ENCODE results near the gene C19orf33. TPM values are rescaled to one million over a fixed set of nuclear protein-coding genes. Genes with fewer than 3 reads are reported as not detected.

The C19orf33 gene
- total and polyA plus RNA-seq, 9 of the 15 experiments (the other 6 are each of a cell fraction or from before 2014, with no cell fraction given): 3.2 TPM; not detected in 8

- no peak overlapping the region for H2AFZ ChIP-seq (ENCODE audit: low read depth, low read length)
- no peaks in the 10 kb centered on the region for H3K9me3 ChIP-seq (replicated peaks; ENCODE audit: control insufficient read depth, insufficient read depth, low read depth, low read length)
- in situ Hi-C loops (cut with MboI) (no loop called here), intact Hi-C loops (cut with micrococcal nuclease) (no loop called here)
- DNase-seq (ENCODE audit: extremely low read depth in 1 of 4, low spot score in 3 of 4): no peak
- CTCF ChIA-PET (ENCODE audit: low intra/inter-chr PET ratio): no interaction called here
- peaks cover 5% of the 10 kb centered on the region for H3K9me1 ChIP-seq (ENCODE audit: control insufficient read depth, insufficient read depth, low read length)
- FAIRE-seq: no peak
- H3K36me3 ChIP-seq (ENCODE audit: control insufficient read depth, insufficient read depth, low read length): peaks cover 83% of the 10 kb centered on the region
- peaks cover 5% of the 10 kb centered on the region; the same call in 1 of the 2 replicates for H4K20me1 ChIP-seq (replicated peaks; ENCODE audit: control insufficient read depth, insufficient read depth, low read length)
- POLR2A ChIA-PET: no interaction called here
- no peak for ATAC-seq
- H3K27ac ChIP-seq (ENCODE audit: extremely low read depth, low read depth, low read length): no peak overlapping the region
- H3K9ac ChIP-seq (ENCODE audit: insufficient read depth in 1 of 2, low read depth in 2 of 2, low read length in 2 of 2): peak overlapping the region in 1 of 2 experiments; percentile 61; a peak in 2 of 4 replicates
- 88% methylated on average over 22 of the region's 24 CpGs for WGBS (ENCODE audit: insufficient coverage, low coverage, missing lambda C conversion rate)
- H3K27me3 ChIP-seq (ENCODE audit: control insufficient read depth in 2 of 2, insufficient read depth in 2 of 2, low read length in 2 of 2): no peaks in the 10 kb centered on the region
- no peak overlapping the region for H3K4me2 ChIP-seq (ENCODE audit: insufficient read depth, low read length)
- H3K4me1 ChIP-seq (replicated peaks in 1 of 2; ENCODE audit: control insufficient read depth in 2 of 2, insufficient read depth in 2 of 2, low read length in 2 of 2): peaks cover 27 to 59% of the 10 kb centered on the region in 2 experiments
- TF ChIP-seq ZNF780A (CRISPR knock-in tag; IDR thresholded peaks at IDR 0.05): no peak
- TF ChIP-seq POLR2G (IDR thresholded peaks at IDR 0.05; ENCODE audit: low read depth, low read length): peak; percentile 29; the same call in 1 of the 2 replicates
- BruUV-seq (replicated peaks): TSS peak; percentile 3
- peaks cover 53% of the 10 kb centered on the region for H3K79me2 ChIP-seq (ENCODE audit: control insufficient read depth, insufficient read depth, low read length)
- H3K4me3 ChIP-seq: no peak overlapping the region
These were observed 5.0 kb downstream of the C19orf33 start for GRCh38 chr19:38308926-38309614.

GRCh38 chr19:38309615-38310278, 5.7 kb downstream of the C19orf33 start:
- DNase-seq (ENCODE audit: extremely low read depth in 1 of 4, low spot score in 3 of 4) (no peak), ATAC-seq (no peak), FAIRE-seq (no peak)
- Histone ChIP-seq H3K4me3 (no peak overlapping the region), H3K36me3 (ENCODE audit: control insufficient read depth, insufficient read depth, low read length) (peaks cover 76% of the 10 kb centered on the region), H3K9ac (ENCODE audit: insufficient read depth in 1 of 2, low read depth in 2 of 2, low read length in 2 of 2) (peak overlapping the region in 1 of 2 experiments; percentile 61; a peak in 2 of 4 replicates), H4K20me1 (replicated peaks; ENCODE audit: control insufficient read depth, insufficient read depth, low read length) (peaks cover 5% of the 10 kb centered on the region; the same call in 1 of the 2 replicates), H3K27me3 (ENCODE audit: control insufficient read depth in 2 of 2, insufficient read depth in 2 of 2, low read length in 2 of 2) (no peaks in the 10 kb centered on the region), H2AFZ (ENCODE audit: low read depth, low read length) (no peak overlapping the region), H3K4me1 (replicated peaks in 1 of 2; ENCODE audit: control insufficient read depth in 2 of 2, insufficient read depth in 2 of 2, low read length in 2 of 2) (peaks cover 24 to 58% of the 10 kb centered on the region in 2 experiments), H3K27ac (ENCODE audit: extremely low read depth, low read depth, low read length) (no peak overlapping the region), H3K9me3 (replicated peaks; ENCODE audit: control insufficient read depth, insufficient read depth, low read depth, low read length) (no peaks in the 10 kb centered on the region), H3K79me2 (ENCODE audit: control insufficient read depth, insufficient read depth, low read length) (peaks cover 60% of the 10 kb centered on the region), H3K9me1 (ENCODE audit: control insufficient read depth, insufficient read depth, low read length) (peaks cover 5% of the 10 kb centered on the region), H3K4me2 (ENCODE audit: insufficient read depth, low read length) (no peak overlapping the region)
- WGBS (ENCODE audit: insufficient coverage, low coverage, missing lambda C conversion rate): 97% methylated on average over 3 of the region's 3 CpGs
- intact Hi-C loops (cut with micrococcal nuclease) (no loop called here), in situ Hi-C loops (cut with MboI) (no loop called here)
- BruUV-seq (replicated peaks): no TSS peak
- CTCF ChIA-PET (ENCODE audit: low intra/inter-chr PET ratio): no interaction called here
- POLR2A ChIA-PET: no interaction called here
- TF ChIP-seq HCFC1 (IDR thresholded peaks at IDR 0.05; ENCODE audit: low read depth, low read length) (no peak), MIER1 (IDR thresholded peaks at IDR 0.05; ENCODE audit: low read depth) (no peak), CBX3 (IDR thresholded peaks at IDR 0.05; ENCODE audit: borderline replicate concordance in 1 of 2, low read length in 2 of 2) (no peak), GABPA (tag; conservative IDR thresholded peaks at IDR 0.05; ENCODE audit: low read depth) (no peak), KDM4B (IDR thresholded peaks at IDR 0.05; ENCODE audit: borderline replicate concordance in 2 of 2, low read depth in 1 of 2) (no peak), TARDBP (IDR thresholded peaks at IDR 0.05) (no peak), BRD9 (IDR thresholded peaks at IDR 0.05; ENCODE audit: low read depth, partially characterized antibody) (no peak), HDGF (IDR thresholded peaks at IDR 0.05) (no peak), STAG1 (CRISPR knock-in tag; IDR thresholded peaks at IDR 0.05; ENCODE audit: borderline replicate concordance) (no peak), MYC (IDR thresholded peaks at IDR 0.05; ENCODE audit: low read depth, low read length) (no peak), MYC (CRISPR knock-in tag; IDR thresholded peaks at IDR 0.05; ENCODE audit: borderline replicate concordance, low read depth) (no peak), ZNF551 (CRISPR knock-in tag; IDR thresholded peaks at IDR 0.05) (no peak)
- TF ChIP-seq, protein P1, sequence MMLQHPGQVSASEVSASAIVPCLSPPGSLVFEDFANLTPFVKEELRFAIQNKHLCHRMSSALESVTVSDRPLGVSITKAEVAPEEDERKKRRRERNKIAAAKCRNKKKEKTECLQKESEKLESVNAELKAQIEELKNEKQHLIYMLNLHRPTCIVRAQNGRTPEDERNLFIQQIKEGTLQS (IDR thresholded peaks at IDR 0.05): no peak
- TF ChIP-seq, protein P1 (CRISPR knock-in tag; conservative IDR thresholded peaks at IDR 0.05): no peak

All from K562 (cell line).